KMS-11 (cell line): ENCODE data around the gene PTPRR.
"Not testable (repeated sequence)": the region's sequence is repeated elsewhere in the genome, so short reads cannot be mapped to it uniquely, and the experiment has no call there.

Experiments used
- H2AFZ ChIP-seq: fragments of 200-600 bp; sonication (generic); 2 replicates; pipeline ENCODE4 v1.6.1; 2016; ENCODE audit warnings: antibody characterized with exemption, mixed run types, low read depth
- H3K27ac ChIP-seq: fragments of 200-600 bp; sonication (generic); 2 replicates; pipeline ENCODE4 v1.6.1; 2016; ENCODE audit warnings: mild to moderate bottlenecking, mixed run types
- H3K27me3 ChIP-seq: fragments of 200-600 bp; sonication (generic); 2 replicates; pipeline ENCODE4 v1.6.1; 2017; ENCODE audit warnings: mild to moderate bottlenecking, low read depth, mixed run types, moderate library complexity; ENCODE audit not compliant: insufficient read depth
- H3K36me3 ChIP-seq: fragments of 200-600 bp; sonication (generic); 2 replicates; pipeline ENCODE4 v1.6.1; 2017; ENCODE audit warnings: mild to moderate bottlenecking, mixed run types; ENCODE audit not compliant: insufficient read depth
- H3K4me1 ChIP-seq: fragments of 200-600 bp; sonication (generic); 2 replicates; pipeline ENCODE4 v1.6.1; 2016; ENCODE audit warnings: mild to moderate bottlenecking, low read depth, mixed run types; ENCODE audit not compliant: poor library complexity, severe bottlenecking
- H3K4me2 ChIP-seq: fragments of 200-600 bp; sonication (generic); 2 replicates; pipeline ENCODE4 v1.7.0; 2016; ENCODE audit warnings: mild to moderate bottlenecking, mixed run types
- H3K4me3 ChIP-seq: fragments of 200-600 bp; sonication (generic); IDR thresholded peaks from 2 replicates; pipeline ENCODE4 v1.6.1; 2017; ENCODE audit warnings: low read depth, low read length, mixed read lengths; ENCODE audit not compliant: insufficient read depth
- H3K79me2 ChIP-seq: fragments of 200-600 bp; sonication (generic); 2 replicates; pipeline ENCODE4 v1.6.1; 2016; ENCODE audit warnings: low read depth, mixed run types; ENCODE audit not compliant: insufficient read depth
- H3K9ac ChIP-seq: fragments of 200-600 bp; sonication (generic); 2 replicates; pipeline ENCODE4 v1.6.1; 2016; ENCODE audit warnings: mild to moderate bottlenecking, mixed run types
- H4K20me1 ChIP-seq: fragments of 200-600 bp; sonication (generic); 2 replicates; pipeline ENCODE4 v1.6.1; 2016; ENCODE audit warnings: mild to moderate bottlenecking, mixed run types; ENCODE audit not compliant: insufficient read depth
- CTCF ChIP-seq: fragments of 200-600 bp; sonication (generic); conservative IDR thresholded peaks from 2 replicates; pipeline ENCODE4 v1.6.1; 2017; ENCODE audit warnings: low read depth, mild to moderate bottlenecking, antibody characterized with exemption, low read length, moderate library complexity, mixed read lengths

Gene PTPRR

GRCh38 chr12:70736351-70737133 is 184.0 kb downstream of the PTPRR start:
- H3K4me2 ChIP-seq, result no peak overlapping the region
- no peak overlapping the region for H3K9ac ChIP-seq
- H2AFZ ChIP-seq, result no peak overlapping the region
- H3K4me1 ChIP-seq, result no peaks in the 10 kb centered on the region
- H3K27me3 ChIP-seq, result no peaks in the 10 kb centered on the region
- no peaks in the 10 kb centered on the region for H3K79me2 ChIP-seq
- no peak for TF ChIP-seq CTCF
- H4K20me1 ChIP-seq, result no peaks in the 10 kb centered on the region
- no peak overlapping the region for H3K4me3 ChIP-seq
- no peaks in the 10 kb centered on the region for H3K36me3 ChIP-seq
- H3K27ac ChIP-seq, result no peak overlapping the region

GRCh38 chr12:70735197-70735596 is 185.3 kb downstream of the PTPRR start:
- not testable (repeated sequence) for H3K79me2 ChIP-seq, H3K4me2 ChIP-seq, H3K36me3 ChIP-seq, H3K9ac ChIP-seq, H3K27me3 ChIP-seq, H3K27ac ChIP-seq, H4K20me1 ChIP-seq, H3K4me1 ChIP-seq, H2AFZ ChIP-seq, H3K4me3 ChIP-seq

GRCh38 chr12:70733385-70733784 is 187.2 kb downstream of the PTPRR start:
- no peaks in the 10 kb centered on the region for H4K20me1 ChIP-seq
- peak; percentile 87 for TF ChIP-seq CTCF
- H3K4me1 ChIP-seq, result no peaks in the 10 kb centered on the region
- H3K4me2 ChIP-seq, result no peak overlapping the region
- no peaks in the 10 kb centered on the region for H3K79me2 ChIP-seq
- no peak overlapping the region for H3K4me3 ChIP-seq
- H3K9ac ChIP-seq, result no peak overlapping the region
- no peaks in the 10 kb centered on the region for H3K27me3 ChIP-seq
- H3K27ac ChIP-seq, result no peak overlapping the region
- no peak overlapping the region for H2AFZ ChIP-seq
- no peaks in the 10 kb centered on the region for H3K36me3 ChIP-seq

- no peak overlapping the region for H3K4me3 ChIP-seq
- no peak overlapping the region for H3K27ac ChIP-seq
- H3K9ac ChIP-seq, result no peak overlapping the region
- TF ChIP-seq CTCF, result no peak
- no peaks in the 10 kb centered on the region for H4K20me1 ChIP-seq
- H3K79me2 ChIP-seq, result no peaks in the 10 kb centered on the region
- H3K27me3 ChIP-seq, result no peaks in the 10 kb centered on the region
- no peaks in the 10 kb centered on the region for H3K4me1 ChIP-seq
- H2AFZ ChIP-seq, result no peak overlapping the region
- H3K4me2 ChIP-seq, result no peak overlapping the region
- H3K36me3 ChIP-seq, result no peaks in the 10 kb centered on the region
Measured at GRCh38 chr12:70732287-70732686, 188.3 kb downstream of the PTPRR start.

- no peaks in the 10 kb centered on the region for H4K20me1 ChIP-seq
- H3K4me3 ChIP-seq, result no peak overlapping the region
- H3K27me3 ChIP-seq, result no peaks in the 10 kb centered on the region
- H3K4me1 ChIP-seq, result no peaks in the 10 kb centered on the region
- H3K9ac ChIP-seq, result no peak overlapping the region
- no peak overlapping the region for H3K4me2 ChIP-seq
- no peak for TF ChIP-seq CTCF
- no peak overlapping the region for H2AFZ ChIP-seq
- H3K27ac ChIP-seq, result no peak overlapping the region
- H3K36me3 ChIP-seq, result no peaks in the 10 kb centered on the region
- H3K79me2 ChIP-seq, result no peaks in the 10 kb centered on the region
Measured at GRCh38 chr12:70730675-70731180, 189.8 kb downstream of the PTPRR start.
